GM18499 (cell line): Measurements from ENCODE around the gene PCDHB3.
"Not testable (repeated sequence)": the region's sequence is repeated elsewhere in the genome, so short reads cannot be mapped to it uniquely, and the experiment has no call there.

Experiments used
- ATAC-seq: cut with Tn5 transposase; IDR thresholded peaks from one replicate; pipeline ENCODE4 v1.9.1; 2021; ENCODE audit warnings: moderate number of reproducible peaks; ENCODE audit not compliant: insufficient read depth, unreplicated experiment

PCDHB3 gene

DNA sequence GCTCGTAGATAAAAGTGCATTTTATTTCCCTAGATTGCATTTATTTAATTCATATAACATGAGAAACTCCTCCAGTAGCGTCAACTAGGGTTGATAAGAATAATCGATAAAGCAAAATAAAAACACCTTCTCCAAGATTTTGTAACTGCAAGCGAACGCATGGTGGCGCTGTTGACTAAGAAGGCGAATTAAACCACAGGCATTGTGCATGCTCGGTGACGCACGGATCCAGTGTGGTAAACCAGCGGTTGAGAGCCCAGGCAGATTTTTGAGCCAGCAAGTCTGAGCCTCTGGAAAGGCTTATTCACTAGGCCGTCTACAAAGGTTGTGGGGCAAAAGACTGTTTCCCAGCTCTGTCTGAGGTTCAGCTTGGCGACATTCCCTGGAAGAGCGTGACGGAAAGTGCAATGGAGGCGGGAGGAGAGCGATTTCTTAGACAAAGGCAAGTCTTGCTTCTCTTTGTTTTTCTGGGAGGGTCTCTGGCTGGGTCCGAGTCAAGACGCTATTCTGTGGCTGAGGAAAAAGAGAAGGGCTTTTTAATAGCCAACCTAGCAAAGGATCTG is at the start of gene PCDHB3:
TSS of gene PCDHB3 (plus strand) at position 231 of the 563 bp plus-strand sequence. CDS start at position 408, 177 bp downstream.
- ATAC-seq: no peak

GRCh38 chr5:141050622-141051520 is 49.4 kb upstream of the PCDHB3 start, which contains the start of gene PCDHB1:
TSS of gene PCDHB1 (plus strand) at chr5:141051374. CDS start at chr5:141051471, 97 bp downstream.
- ATAC-seq: no peak

DNA sequence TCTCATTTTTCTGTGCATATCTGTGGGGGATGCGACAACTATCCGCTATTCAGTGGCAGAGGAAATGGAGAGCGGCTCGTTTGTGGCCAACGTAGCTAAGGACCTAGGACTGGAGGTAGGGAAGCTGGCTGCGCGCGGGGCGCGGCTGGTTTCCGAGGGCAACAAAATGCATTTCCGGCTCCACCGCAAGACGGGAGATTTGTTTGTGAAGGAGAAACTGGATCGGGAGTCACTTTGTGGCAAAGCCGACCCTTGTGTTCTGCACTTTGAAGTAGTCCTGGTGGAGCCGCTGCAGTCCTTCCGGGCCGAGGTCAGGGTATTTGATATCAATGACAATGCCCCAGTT is 48.8 kb upstream of the PCDHB3 start:
- no peak for ATAC-seq

DNA sequence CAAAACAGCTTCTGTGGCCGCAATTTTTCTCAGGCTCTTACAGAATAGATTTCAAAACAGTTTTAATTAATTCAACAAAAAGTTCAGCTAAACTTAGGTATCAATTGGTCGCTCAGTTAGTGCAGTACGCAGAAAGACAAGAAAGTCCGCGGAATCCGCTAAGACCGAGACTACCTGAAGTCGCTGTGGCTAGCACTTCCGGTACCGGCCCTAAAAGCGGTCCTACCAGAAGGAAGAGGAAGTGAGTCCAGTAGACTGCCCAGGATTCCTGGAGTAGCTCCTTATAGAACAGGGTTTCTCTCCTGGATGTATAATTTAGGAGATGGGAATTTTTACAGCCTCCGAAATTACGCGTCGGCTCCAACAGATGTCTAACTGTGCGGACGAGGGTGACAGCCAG is 22.4 kb upstream of the PCDHB3 start:
- ATAC-seq: no peak

- ATAC-seq: no peak
These were observed 18.0 kb upstream of the PCDHB3 start for GRCh38 chr5:141082228-141082627.

DNA sequence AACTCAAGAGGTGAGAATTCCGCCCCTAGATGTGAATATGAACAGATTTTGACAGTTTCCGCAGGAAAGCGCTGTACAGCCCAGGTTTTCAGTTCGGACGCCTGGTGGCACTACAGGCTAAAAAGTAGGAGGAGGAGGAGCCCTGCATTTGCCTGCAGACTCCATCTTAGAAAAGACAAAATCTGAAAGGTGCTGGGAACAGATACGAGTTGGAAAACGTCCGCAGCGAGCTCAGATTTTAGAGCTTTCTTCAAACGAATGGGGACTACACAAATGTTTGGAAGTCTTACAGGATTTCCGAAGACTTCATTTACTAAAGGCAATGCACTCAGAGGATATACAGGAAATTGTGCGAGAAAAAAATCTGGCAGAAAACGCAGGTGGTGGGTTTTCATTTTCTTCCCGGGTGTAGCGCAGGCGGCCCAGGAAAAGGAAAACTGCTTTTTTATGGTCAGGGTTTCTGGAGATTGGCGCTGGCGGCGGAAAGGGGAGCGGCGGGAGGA is 15.7 kb upstream of the PCDHB3 start:
- ATAC-seq: no peak

- no peak for ATAC-seq
These were observed 5.6 kb upstream of the PCDHB3 start, which contains the start of gene PCDHB2 for GRCh38 chr5:141094481-141095262. TSS of gene PCDHB2 (plus strand) at chr5:141094615. CDS start at chr5:141094791, 176 bp downstream.

- no peak for ATAC-seq
These were observed 5.0 kb upstream of the PCDHB3 start for GRCh38 chr5:141095263-141095641.

GRCh38 chr5:141096181-141096580 is 4.1 kb upstream of the PCDHB3 start:
- ATAC-seq: not testable (repeated sequence)

GRCh38 chr5:141096586-141096985 is 3.7 kb upstream of the PCDHB3 start:
- not testable (repeated sequence) for ATAC-seq

GRCh38 chr5:141101059-141101458 is 786 bp downstream of the PCDHB3 start:
- no peak for ATAC-seq

GRCh38 chr5:141102070-141102469 is 1.8 kb downstream of the PCDHB3 start:
- not testable (repeated sequence) for ATAC-seq

DNA sequence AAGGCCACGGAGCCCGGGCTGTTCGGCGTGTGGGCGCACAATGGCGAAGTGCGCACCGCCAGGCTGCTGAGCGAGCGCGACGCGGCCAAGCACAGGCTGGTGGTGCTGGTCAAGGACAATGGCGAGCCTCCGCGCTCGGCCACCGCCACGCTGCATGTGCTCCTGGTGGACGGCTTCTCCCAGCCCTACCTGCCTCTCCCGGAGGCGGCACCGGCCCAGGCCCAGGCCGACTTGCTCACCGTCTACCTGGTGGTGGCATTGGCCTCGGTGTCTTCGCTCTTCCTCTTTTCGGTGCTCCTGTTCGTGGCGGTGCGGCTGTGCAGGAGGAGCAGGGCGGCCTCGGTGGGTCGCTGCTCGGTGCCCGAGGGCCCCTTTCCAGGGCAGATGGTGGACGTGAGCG is 2.2 kb downstream of the PCDHB3 start:
- not testable (repeated sequence) for ATAC-seq

- ATAC-seq: no peak
These were observed 5.1 kb downstream of the PCDHB3 start for GRCh38 chr5:141105350-141105749.

DNA sequence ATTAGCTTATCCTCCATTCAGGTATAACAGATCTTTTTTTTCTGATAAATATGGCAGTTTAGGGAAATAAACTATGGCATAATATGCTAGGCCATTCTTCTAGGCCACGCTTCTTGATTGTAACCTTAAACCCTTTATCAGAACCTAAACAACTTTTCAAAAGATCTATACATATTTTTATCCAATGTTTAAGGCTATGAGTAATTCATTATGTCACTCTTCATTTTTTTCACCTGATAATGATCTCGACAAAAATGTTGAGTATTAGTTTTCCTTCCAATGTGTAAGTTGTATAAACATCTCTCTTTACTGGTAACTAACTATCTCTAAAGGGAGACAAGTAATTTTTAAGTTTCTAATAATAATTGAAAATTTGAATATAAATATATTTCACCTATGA is 19.0 kb downstream of the PCDHB3 start:
- no peak for ATAC-seq

DNA sequence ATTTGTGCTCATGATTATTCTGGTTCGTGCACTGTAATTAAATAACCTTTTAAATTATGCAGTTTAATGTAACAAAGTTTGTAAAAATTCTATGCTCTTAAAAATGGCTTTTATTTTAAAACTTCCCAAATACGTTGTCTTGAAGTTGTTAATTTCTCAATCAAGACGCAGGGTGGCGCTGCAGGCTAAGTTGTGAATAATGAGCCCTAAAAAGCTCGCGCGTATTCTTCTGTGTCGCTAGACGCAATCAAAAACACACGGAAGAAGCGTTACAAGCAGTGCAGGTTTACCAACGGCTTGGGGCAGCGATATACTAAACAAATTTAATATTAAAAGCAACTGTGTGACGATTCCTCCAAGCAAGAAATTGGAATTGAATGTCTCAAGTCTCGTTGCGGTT is 21.3 kb downstream of the PCDHB3 start, which contains the start of gene PCDHB4:
TSS of gene PCDHB4 (plus strand) at position 256 of the 400 bp plus-strand sequence. CDS start 181 bp downstream, outside the sequence.
- ATAC-seq: no peak

DNA sequence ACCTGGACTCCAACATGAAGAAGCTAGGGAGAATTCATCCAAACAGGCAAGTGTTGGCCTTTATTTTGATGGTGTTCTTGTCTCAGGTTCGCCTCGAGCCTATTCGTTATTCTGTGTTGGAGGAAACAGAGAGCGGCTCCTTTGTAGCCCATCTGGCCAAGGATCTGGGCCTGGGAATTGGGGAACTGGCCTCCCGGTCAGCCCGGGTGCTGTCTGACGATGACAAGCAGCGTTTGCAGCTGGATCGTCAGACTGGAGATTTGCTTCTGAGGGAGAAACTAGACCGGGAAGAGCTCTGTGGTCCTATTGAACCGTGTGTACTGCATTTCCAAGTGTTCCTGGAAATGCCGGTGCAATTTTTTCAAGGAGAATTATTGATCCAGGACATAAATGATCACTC is 21.7 kb downstream of the PCDHB3 start:
- ATAC-seq: no peak

GRCh38 chr5:141123396-141124135 is 23.3 kb downstream of the PCDHB3 start:
- not testable (repeated sequence) for ATAC-seq

- no peak for ATAC-seq
These were observed 27.0 kb downstream of the PCDHB3 start for GRCh38 chr5:141127305-141127704.
